Bronchial epithelial cell (primary cell): ENCODE data around the gene RPTN. TPM values are rescaled to one million over a fixed set of nuclear protein-coding genes. Genes with fewer than 3 reads are reported as not detected.
A peak's percentile ranks its signal among the peaks of the same experiment; 100 is the strongest.

Experiments used
- DNase-seq: peaks from one replicate; pipeline ENCODE4 v3.0.0-alpha.2; 2010; ENCODE audit warnings: low read depth
- FAIRE-seq: peaks from 2 replicates; lab custom pipeline; 2011; peaks lifted over from hg19 to GRCh38; lab: Jason Lieb, UNC
- H3K27me3 ChIP-seq: 2 replicates; pipeline ENCODE4 v1.5.1; 2011; ENCODE audit warnings: low read length; ENCODE audit not compliant: control insufficient read depth, insufficient read depth
- H3K36me3 ChIP-seq: 2 replicates; pipeline ENCODE4 v1.5.1; 2011; ENCODE audit warnings: low read length; ENCODE audit not compliant: control insufficient read depth, insufficient read depth
- H3K4me3 ChIP-seq: 2 replicates; pipeline ENCODE4 v1.5.1; 2011; ENCODE audit warnings: mild to moderate bottlenecking, low read depth, low read length, control low read depth
- total RNA-seq: library from RNA; depleted of rRNA; stranded (reverse); fragments of >200 nt; gene quantifications from 2 replicates; pipeline ENCODE4 v1.2.1, GENCODE V29; 2014
- TF ChIP-seq, protein P1 (sequence below): IDR thresholded peaks from 2 replicates; pipeline ENCODE4 v1.5.1; 2011; ENCODE audit warnings: mild to moderate bottlenecking, moderate library complexity, low read length, control low read depth, inconsistent platforms; ENCODE audit not compliant: insufficient read depth, severe bottlenecking

Gene RPTN
- total RNA-seq, 1 donor from 2014 or later: 0.53 TPM

DNA sequence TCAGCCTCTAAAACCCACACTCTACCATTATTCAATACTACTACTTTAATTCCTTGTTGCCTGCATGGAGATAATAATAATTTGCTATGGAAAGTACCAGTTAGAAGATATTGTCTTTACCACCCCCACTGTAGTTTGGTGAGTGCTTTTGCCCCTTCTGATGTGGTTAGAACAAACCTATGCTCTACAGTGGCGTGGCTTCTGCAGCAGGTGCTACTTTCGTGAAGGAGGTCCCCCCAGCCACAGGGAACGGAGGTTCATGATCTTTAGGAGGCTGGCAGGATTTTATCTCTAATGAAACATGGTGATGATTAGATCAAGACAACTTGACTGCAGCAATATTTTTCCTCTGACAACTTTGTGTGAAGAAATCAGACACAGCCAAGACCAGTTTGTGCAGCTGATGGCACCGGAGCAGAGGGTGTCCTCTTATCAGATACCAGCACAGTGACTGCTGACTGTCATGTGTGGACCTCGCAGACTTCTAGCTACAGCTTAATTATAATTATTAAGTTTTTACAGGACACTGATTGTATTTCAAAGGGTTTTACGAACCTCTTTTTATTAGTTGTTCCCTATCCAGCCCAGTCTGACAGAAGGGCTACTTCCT, 33.1 kb downstream of the RPTN start:
- Histone ChIP-seq H3K4me3 (no peak overlapping the region), H3K36me3 (no peaks in the 10 kb centered on the region), H3K27me3 (peaks cover 10% of the 10 kb centered on the region)
- FAIRE-seq: no peak
- DNase-seq: no peak
- TF ChIP-seq, protein P1, sequence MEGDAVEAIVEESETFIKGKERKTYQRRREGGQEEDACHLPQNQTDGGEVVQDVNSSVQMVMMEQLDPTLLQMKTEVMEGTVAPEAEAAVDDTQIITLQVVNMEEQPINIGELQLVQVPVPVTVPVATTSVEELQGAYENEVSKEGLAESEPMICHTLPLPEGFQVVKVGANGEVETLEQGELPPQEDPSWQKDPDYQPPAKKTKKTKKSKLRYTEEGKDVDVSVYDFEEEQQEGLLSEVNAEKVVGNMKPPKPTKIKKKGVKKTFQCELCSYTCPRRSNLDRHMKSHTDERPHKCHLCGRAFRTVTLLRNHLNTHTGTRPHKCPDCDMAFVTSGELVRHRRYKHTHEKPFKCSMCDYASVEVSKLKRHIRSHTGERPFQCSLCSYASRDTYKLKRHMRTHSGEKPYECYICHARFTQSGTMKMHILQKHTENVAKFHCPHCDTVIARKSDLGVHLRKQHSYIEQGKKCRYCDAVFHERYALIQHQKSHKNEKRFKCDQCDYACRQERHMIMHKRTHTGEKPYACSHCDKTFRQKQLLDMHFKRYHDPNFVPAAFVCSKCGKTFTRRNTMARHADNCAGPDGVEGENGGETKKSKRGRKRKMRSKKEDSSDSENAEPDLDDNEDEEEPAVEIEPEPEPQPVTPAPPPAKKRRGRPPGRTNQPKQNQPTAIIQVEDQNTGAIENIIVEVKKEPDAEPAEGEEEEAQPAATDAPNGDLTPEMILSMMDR: no peak

DNA sequence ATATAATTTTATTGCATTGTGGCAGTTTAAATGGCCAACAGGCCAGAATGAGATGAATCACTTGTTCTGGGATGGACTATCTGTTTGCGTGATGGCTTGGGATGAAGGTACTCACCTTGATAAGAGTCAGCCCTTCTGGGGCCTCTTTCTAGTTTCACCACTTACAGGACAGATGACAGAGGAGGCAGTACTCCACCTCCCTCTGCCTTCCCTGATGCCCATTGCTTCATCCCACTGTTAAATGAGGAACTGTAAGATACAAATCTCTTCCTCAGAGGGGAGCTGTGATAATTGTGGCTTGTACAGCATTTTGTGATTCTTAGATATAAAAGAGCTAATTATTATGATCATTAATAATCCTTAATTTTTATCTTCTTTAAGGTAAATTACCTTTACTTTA, 40.1 kb downstream of the RPTN start:
- Histone ChIP-seq H3K4me3 (no peak overlapping the region), H3K27me3 (peaks cover 19% of the 10 kb centered on the region), H3K36me3 (no peaks in the 10 kb centered on the region)
- FAIRE-seq: no peak
- TF ChIP-seq, protein P1: no peak
- no peak for DNase-seq

DNA sequence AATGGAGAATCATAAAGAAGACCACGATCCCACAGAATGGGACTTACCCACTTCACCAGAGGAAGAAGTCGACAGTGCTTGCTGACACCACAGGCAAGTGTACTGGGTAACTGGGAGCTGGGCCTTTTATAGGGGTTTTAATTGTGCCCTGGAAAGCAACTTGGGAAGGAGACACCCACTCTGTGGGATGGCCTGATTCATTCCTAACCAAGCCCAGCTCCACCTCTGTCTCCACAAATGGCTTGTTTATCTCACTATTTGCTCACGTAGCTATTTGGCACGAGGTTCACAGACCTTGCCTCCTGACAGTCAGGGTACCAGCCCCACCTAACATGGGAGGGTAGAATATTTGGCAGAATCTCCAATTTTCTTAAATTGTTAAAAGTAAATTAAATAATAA, 43.7 kb downstream of the RPTN start, which contains the start of gene TCHH:
Gene TCHH (minus strand): TSS at position 101 of the 400 bp plus-strand sequence. CDS start 1,364 bp downstream, outside the sequence.
- Histone ChIP-seq H3K36me3 (no peaks in the 10 kb centered on the region), H3K27me3 (peaks cover 38% of the 10 kb centered on the region), H3K4me3 (no peak within 1 kb of the TSS)
- FAIRE-seq (no peak), DNase-seq (no peak)
- TF ChIP-seq, protein P1: no peak

DNA sequence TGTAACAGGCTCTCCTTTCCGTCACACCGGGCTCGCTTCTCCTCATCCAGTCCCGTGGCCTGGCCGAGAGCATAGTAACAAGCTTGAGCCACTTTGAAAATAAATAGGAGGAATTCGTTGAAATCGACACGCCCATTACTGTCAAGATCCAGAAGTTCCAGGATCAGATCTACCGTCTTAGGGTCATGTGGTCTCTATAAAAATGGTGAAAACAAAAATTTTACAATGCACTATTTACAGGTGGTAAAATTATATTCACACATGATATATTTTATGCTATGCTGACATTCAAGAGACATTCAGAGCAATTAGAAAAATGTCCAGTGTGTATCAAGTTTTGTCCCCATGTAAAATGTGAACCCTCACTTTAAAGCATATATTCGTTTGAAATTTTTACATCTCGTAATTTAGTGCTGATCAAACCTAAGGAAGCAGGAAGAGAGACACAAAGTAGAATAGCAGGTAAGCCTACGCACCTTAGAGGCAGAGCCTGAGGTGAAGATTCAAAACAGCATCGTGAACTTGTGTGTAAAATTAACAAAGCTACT, 46.1 kb downstream of the RPTN start:
- Histone ChIP-seq H3K4me3 (no peak overlapping the region), H3K36me3 (no peaks in the 10 kb centered on the region), H3K27me3 (peaks cover 55% of the 10 kb centered on the region)
- TF ChIP-seq, protein P1: no peak
- no peak for FAIRE-seq
- no peak for DNase-seq

DNA sequence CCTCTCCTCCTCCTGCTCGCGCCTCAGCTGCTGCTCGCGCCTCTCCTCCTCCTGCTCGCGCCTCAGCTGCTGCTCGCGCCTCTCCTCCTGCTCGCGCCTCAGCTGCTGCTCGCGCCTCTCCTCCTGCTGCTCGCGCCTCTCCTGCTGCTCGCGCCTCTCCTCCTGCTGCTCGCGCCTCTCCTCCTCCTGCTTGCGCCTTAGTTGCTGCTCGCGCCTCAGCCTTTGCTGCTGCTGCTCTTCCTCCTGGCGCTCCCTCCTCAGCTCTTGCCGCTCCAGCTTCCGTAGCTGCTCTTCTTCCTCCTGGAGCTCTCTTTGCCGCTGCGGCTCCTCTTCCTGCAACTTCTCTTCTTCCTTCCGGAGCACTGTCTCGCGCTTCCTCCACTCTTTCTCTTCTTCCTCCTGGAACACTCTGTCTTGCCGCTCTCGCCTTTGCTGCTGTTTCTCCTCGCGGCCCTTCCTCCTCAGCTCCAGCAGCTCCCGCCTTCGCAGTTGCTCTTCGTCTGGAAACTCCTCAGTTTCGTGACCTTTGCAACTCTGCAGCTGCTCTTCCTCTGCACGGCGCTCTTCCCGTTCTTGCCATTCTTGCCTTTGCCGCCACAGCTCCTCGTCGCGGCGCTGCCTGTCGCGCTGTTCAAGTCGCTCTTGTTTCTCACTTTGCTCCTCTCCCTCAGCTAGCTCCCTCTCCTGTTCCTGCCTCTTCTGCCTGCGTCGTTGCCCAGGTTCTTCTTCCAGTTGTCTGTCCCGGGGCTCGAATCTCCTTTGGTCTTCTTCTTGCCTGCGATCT, 46.7 kb downstream of the RPTN start:
- no peak for DNase-seq
- FAIRE-seq: no peak
- Histone ChIP-seq H3K36me3 (no peaks in the 10 kb centered on the region), H3K4me3 (peak overlapping the region; percentile 13), H3K27me3 (peaks cover 60% of the 10 kb centered on the region)
- TF ChIP-seq, protein P1: no peak
